Nephron progenitor cell (in vitro differentiated cells): ENCODE measurements around the gene NBAS.

Experiments
- DNase-seq: peaks from one replicate; pipeline ENCODE4 v3.0.0; 2021
- H3K27ac Mint-ChIP-seq: 2 replicates; pipeline ENCODE4 v1.8.0; 2021; ENCODE audit warnings: mild to moderate bottlenecking, moderate library complexity, mixed read lengths
- H3K27me3 Mint-ChIP-seq: 2 replicates; pipeline ENCODE4 v1.8.0; 2021; ENCODE audit warnings: mild to moderate bottlenecking, low read depth, mixed read lengths; ENCODE audit not compliant: poor library complexity
- H3K36me3 Mint-ChIP-seq: 2 replicates; pipeline ENCODE4 v1.8.0; 2021; ENCODE audit warnings: low read depth, mixed read lengths
- H3K4me1 Mint-ChIP-seq: 2 replicates; pipeline ENCODE4 v1.8.0; 2021; ENCODE audit warnings: mixed read lengths
- H3K4me3 Mint-ChIP-seq: 2 replicates; pipeline ENCODE4 v1.8.0; 2021; ENCODE audit warnings: mild to moderate bottlenecking, moderate library complexity, mixed read lengths
- H3K9me3 Mint-ChIP-seq: 2 replicates; pipeline ENCODE4 v1.8.0; 2021; ENCODE audit warnings: mild to moderate bottlenecking, moderate library complexity, mixed read lengths
- CTCF ChIP-seq: fragments of 200-600 bp; sonication (generic); IDR thresholded peaks from 2 replicates; pipeline ENCODE4 v1.5.0; 2021; ENCODE audit warnings: antibody characterized with exemption

Gene NBAS

DNA sequence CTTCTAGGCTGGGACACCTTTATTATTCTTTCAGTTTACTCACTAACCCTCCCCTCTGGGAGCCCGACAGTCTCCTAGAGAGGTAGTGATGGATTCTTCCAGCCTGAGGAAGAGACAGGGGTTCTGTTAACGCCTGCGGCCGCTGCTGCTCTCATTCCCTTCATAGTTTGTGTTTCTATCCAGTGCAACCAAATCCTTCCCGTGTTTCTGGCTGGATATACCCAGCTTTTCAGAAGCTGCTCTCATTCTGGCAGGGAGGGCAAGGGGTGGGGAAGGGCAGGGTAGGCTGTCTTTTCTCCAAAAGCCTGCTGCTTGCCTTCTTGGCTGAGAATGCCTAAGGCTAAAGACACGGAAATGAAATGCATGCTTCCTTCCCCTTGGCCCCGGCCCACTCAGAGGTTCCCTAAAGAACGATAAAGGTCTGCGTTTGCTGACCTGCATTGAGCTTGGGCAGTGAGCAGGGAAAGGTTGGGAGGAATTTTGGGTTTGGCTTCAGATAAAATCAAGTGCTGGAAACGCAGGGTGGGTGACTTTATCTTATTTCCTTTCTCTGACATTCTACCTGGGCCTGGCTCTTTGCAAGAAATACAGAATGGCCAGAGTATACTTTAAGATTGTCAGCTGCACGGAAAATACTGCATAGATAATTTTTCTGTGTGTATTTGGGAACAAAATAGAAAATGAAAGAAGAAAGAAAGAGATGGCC, 390.9 kb downstream of the NBAS start:
- Mint-ChIP-seq H3K27ac (peak overlapping the region; percentile 98), H3K36me3 (peaks cover 54% of the 10 kb centered on the region), H3K4me3 (no peak overlapping the region), H3K4me1 (peaks cover 26% of the 10 kb centered on the region), H3K9me3 (no peaks in the 10 kb centered on the region), H3K27me3 (no peaks in the 10 kb centered on the region)
- TF ChIP-seq CTCF, result no peak
- DNase-seq, result no peak

DNA sequence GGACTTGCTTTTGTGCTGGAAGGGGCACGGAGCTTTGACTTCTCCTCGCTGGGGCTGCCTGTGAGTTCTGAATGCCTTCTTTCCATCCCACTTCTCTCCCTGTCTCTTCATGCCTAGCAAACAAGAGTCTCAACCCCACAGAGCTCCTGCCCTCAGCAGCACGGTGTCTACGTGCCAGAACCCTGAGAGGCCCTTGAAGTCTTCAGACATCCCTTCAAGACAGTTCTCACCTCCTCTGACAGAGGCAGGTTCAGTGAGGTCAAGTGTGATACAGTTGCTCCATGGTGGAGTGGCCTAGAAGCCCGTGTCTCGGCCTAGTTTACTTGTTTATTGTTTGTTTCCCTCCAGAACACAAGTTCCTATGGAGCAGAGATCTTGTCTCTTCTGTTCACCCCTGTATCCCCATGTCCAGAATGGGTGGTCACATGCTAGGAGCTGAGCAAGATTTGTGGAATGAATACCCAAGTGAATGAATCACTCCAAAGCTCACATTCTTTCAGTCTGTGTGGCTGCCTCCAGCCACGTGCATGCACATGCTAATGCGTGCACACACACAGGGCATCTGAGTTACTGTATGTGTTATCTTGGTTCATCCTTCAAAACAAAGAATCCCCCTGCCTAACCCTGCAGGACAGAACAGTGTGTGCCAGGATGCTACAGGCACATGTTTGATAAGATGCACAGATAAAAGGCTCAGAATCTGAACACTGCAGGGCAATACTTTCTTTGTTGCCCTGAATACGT, 391.6 kb downstream of the NBAS start:
- Mint-ChIP-seq H3K4me3 (no peak overlapping the region), H3K36me3 (peaks cover 51% of the 10 kb centered on the region)
- DNase-seq, result no peak

GRCh38 chr2:15168116-15168515, 393.0 kb downstream of the NBAS start:
- no peak for TF ChIP-seq CTCF
- Mint-ChIP-seq H3K27ac (no peak overlapping the region), H3K4me1 (peaks cover 26% of the 10 kb centered on the region), H3K9me3 (no peaks in the 10 kb centered on the region), H3K4me3 (no peak overlapping the region), H3K36me3 (peaks cover 48% of the 10 kb centered on the region), H3K27me3 (no peaks in the 10 kb centered on the region)
- DNase-seq, result no peak

More for the DNA sequence above, 391.6 kb downstream of the NBAS start:
- no peaks in the 10 kb centered on the region for H3K9me3 Mint-ChIP-seq
- H3K27me3 Mint-ChIP-seq, result no peaks in the 10 kb centered on the region
- peaks cover 26% of the 10 kb centered on the region for H3K4me1 Mint-ChIP-seq
- H3K27ac Mint-ChIP-seq, result peak overlapping the region; percentile 70
- TF ChIP-seq CTCF, result no peak

DNA sequence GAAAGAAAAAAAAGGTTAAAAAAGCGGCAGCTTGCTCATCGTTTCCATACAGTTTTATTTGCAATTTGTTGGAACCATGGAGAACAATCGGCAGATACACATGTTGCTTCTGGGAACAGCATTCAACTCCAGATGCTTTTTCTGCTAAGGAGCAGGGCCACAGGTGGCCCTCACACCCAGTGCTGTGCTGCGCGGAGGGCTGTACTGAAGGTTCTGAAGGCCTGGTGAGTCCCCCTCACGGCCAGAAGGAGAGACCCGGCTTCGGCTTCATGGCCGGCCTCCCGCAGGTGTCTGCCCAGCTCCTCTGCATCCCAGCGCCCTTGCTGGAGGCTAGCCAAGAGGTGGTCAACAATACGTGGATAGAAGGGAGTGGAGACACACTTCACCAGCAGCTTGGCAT, 394.3 kb downstream of the NBAS start:
- H3K4me3 Mint-ChIP-seq, result no peak overlapping the region
- H3K27me3 Mint-ChIP-seq, result no peaks in the 10 kb centered on the region
- H3K4me1 Mint-ChIP-seq, result peaks cover 37% of the 10 kb centered on the region
- H3K9me3 Mint-ChIP-seq, result no peaks in the 10 kb centered on the region
- TF ChIP-seq CTCF, result no peak
- peaks cover 48% of the 10 kb centered on the region for H3K36me3 Mint-ChIP-seq
- DNase-seq, result no peak
- H3K27ac Mint-ChIP-seq, result peak overlapping the region; percentile 40

- peaks cover 22% of the 10 kb centered on the region for H3K36me3 Mint-ChIP-seq
- peaks cover 3% of the 10 kb centered on the region for H3K27me3 Mint-ChIP-seq
- H3K4me3 Mint-ChIP-seq, result no peak overlapping the region
- H3K9me3 Mint-ChIP-seq, result no peaks in the 10 kb centered on the region
- no peak for TF ChIP-seq CTCF
- no peak for DNase-seq
- H3K4me1 Mint-ChIP-seq, result peaks cover 39% of the 10 kb centered on the region
- no peak overlapping the region for H3K27ac Mint-ChIP-seq
Observed at GRCh38 chr2:15163326-15163725, 397.8 kb downstream of the NBAS start.
